Measurements from ENCODE around the gene METTL24.
"Not testable (repeated sequence)": the region's sequence is repeated elsewhere in the genome, so short reads cannot be mapped to it uniquely, and the experiment has no call there.

The METTL24 gene

DNA sequence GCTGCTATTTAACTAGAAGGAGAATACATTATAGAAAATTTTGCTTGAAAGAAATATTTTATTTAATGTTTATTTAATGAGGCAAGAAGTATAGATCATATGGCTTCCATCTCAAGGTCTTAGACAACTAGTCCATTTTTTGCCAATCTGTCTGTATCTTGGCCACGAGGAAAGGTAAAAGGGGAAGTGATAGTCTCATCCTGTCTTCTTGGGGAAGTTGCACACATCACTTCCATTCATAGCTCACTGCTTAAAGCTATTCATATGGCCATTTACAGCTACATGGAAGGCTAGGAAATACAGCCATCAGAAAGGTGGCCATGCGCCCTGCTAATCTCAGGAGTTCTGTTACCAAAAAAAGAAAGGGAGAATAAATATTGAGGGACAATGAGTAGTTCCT lies 50.8 kb downstream of the METTL24 start:
- DNase-seq = no peak

DNA sequence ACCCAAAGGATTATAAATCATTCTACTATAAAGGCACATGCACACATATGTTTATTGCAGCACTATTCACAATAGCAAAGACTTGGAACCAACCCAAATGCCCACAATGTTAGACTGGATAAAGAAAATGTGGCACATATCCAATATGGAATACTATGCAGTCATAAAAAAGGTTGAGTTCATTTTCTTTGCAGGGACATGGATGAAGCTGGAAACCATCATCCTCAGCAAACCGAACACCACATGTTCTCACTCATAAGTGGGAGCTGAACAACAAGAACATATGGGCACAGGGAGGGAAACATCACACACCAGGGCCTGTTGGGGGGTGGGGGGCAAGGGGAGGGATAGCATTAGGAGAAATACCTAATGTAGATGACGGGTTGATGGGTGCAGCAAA lies 52.3 kb downstream of the METTL24 start:
- DNase-seq = not testable (repeated sequence)

DNA sequence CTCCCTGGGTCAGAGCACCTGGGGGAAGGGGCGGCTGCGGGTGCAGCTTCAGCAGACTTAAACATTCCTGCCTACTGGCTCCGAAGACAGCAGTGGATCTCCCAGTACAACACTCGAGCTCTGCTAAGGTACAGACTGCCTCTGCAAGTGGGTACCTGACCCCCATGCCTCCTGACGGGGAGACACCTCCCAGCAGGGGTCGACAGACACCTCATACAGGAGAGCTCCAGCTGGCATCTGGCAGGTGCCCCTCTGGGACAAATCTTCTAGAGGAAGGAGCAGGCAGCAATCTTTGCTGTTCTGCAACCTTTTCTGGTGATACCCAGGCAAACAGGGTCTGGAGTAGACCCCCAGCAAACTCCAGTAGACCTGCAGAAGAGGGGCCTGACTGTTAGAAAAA lies 54.5 kb downstream of the METTL24 start:
- not testable (repeated sequence) for DNase-seq

- DNase-seq = no peak
These were observed 59.2 kb downstream of the METTL24 start for GRCh38 chr6:110298916-110299315.

GRCh38 chr6:110298411-110298810 lies 59.7 kb downstream of the METTL24 start:
- no peak for DNase-seq

- DNase-seq = no peak
These were observed 61.7 kb downstream of the METTL24 start for GRCh38 chr6:110296241-110297025.

- DNase-seq = no peak
These were observed 62.5 kb downstream of the METTL24 start for GRCh38 chr6:110295451-110296165.

- DNase-seq = no peak
These were observed 70.4 kb downstream of the METTL24 start for GRCh38 chr6:110287462-110288341.

- no peak for DNase-seq
These were observed 72.7 kb downstream of the METTL24 start for GRCh38 chr6:110285306-110286060.

DNA sequence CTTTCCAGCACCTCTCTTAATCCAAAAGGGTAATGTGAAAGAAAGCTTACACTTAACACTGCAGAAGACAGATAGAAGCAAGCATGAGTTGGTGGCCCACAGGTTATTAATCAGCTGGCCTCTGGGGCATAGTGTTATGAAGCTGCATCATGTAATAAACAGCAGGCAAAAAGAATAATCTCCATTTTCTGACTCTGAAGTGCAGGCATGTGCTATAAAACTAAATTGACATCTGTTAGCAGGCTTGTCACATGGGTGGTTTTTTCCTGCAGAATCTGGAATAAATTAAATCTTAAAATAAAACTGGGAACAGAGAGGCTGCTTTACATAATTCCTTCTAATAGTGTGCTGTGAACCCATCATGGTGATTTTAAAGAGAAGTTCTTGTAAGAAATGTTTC lies 73.3 kb downstream of the METTL24 start:
- DNase-seq = no peak

DNA sequence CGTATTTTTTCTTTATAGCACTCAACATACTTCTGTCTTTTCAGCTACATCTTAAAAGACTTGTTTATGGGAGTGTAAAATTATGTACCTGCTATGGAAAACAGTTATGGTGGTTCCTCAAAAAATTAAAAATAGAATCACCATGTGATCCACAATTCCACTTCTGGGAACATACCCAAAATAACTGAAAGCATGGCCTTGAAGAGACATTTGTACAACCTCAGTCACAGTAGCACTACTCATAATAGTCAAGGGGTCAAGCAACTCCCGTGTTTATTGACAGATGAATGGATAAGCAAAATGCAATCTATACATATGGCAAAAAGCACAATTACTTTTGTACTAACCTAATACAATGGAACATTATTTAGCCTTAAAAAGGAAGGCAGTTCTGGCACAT lies 74.5 kb downstream of the METTL24 start:
- no peak for DNase-seq

GRCh38 chr6:110282412-110282811 lies 75.7 kb downstream of the METTL24 start:
- DNase-seq = no peak

DNA sequence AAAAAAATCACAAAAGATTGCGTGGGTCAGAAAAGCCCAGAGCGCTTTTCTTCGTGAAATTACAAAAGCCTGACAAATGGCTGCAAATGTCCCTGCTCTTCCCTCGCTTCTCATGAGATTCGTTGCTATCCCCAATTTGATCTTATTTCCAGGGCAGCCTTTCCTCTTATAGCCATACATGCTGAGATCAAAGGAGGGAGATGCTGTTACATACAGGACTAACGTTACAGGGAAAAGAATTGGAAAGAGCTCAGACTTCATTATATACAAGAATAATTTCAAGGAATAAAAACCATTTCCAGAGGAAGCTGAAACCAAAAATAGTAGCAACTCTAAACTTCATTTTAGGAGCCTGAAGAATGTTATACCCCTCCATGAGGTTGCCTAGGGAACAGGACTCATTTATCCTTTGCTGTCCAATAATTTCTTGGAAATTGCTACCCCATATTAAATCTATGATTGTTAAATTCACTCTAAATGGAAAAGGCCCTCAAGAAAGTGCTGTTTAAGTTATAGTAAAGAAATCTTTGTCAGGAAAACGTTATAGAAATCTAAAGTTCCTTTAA lies 81.0 kb downstream of the METTL24 start:
- DNase-seq = no peak

DNA sequence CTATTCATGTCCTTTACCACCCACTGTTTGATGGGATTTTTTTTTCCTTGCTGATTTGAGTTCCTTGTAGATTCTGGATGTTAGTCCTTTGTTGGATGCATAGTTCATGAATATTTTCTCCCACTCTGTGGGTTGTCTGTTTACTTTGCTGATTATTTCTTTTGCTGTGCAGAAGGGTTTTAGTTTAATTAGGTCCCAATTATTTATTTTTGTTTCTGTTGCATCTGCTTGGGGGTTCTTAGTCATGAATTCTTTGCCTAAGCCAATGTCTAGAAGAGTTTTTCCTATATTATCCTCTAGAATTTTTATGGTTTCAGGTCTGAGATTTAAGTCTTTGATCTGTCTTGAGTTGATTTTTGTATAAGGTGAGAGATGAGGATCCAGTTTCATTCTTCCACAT lies 85.4 kb downstream of the METTL24 start:
- DNase-seq = not testable (repeated sequence)

DNA sequence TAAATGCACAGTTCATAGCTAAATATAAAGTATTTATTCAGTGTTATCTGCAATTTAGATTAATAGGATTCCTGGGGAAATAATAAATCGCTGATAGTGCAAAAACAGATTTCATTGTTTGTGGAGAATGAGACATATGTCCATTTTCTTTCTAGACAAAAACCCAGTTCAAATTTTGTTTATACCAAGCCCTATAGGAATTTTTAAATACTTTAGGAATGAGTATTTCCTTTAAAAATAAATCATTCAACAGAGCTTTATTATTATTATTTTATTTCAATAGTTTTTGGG lies 86.5 kb downstream of the METTL24 start:
- no peak for DNase-seq

- no peak for DNase-seq
These were observed 88.0 kb downstream of the METTL24 start for GRCh38 chr6:110270165-110270564.

- no peak for DNase-seq
These were observed 88.5 kb downstream of the METTL24 start for GRCh38 chr6:110269623-110270022.

GRCh38 chr6:110266996-110267395 lies 91.2 kb downstream of the METTL24 start:
- no peak for DNase-seq

- no peak for DNase-seq
These were observed 92.9 kb downstream of the METTL24 start for GRCh38 chr6:110265273-110265672.

GRCh38 chr6:110256366-110256765 lies 101.8 kb downstream of the METTL24 start:
- DNase-seq = no peak

- no peak for DNase-seq
These were observed 102.9 kb downstream of the METTL24 start for GRCh38 chr6:110255211-110255750.

- no peak for DNase-seq
These were observed 107.3 kb downstream of the METTL24 start for GRCh38 chr6:110250838-110251237.
